CD4-positive, alpha-beta T cell (primary cell): ENCODE data around the gene FAM234A. TPM values are rescaled to one million over a fixed set of nuclear protein-coding genes. Genes with fewer than 3 reads are reported as not detected.
A peak's percentile ranks its signal among the peaks of the same experiment; 100 is the strongest.
"Not testable (repeated sequence)": the region's sequence is repeated elsewhere in the genome, so short reads cannot be mapped to it uniquely, and the experiment has no call there.

Experiments
- ATAC-seq: fragments of 200-7000 bp; cut with Tn5 transposase; one replicate; pipeline ENCODE4 v1.10.0; 2022; ENCODE audit warnings: mild to moderate bottlenecking; ENCODE audit not compliant: poor library complexity
- CTCF ChIA-PET: fragments of 350-600 bp; sonication (Branson Sonifier 250); formaldehyde crosslinking; loops from one replicate; lab custom pipeline; 2021; ENCODE audit warnings: antibody characterized with exemption, inconsistent platforms; lab: Charles Lee
- POLR2A ChIA-PET: fragments of 350-600 bp; sonication (Branson Sonifier 250); formaldehyde crosslinking; loops from one replicate; lab custom pipeline; 2021; ENCODE audit warnings: antibody characterized with exemption, inconsistent platforms; lab: Charles Lee
- DNase-seq, 14 experiments: peaks; one replicate each; pipeline ENCODE4 v3.0.0-alpha.2; 2013 to 2020; ENCODE audit warnings: mixed read lengths in 2 of 14
- H3K27ac ChIP-seq, 2 donors: one replicate each; pipeline versions ENCODE4 v1.5.1 to v1.7.0; 2013; ENCODE audit warnings: low read length in 2 of 2, low read depth in 1 of 2, mild to moderate bottlenecking in 1 of 2
- H3K27me3 ChIP-seq, 2 experiments: 1 replicate in 1 of 2; 2 replicates in 1 of 2; pipeline versions ENCODE4 v1.6.1 to v1.7.0; 2013; ENCODE audit warnings: low read length in 2 of 2, control low read depth in 1 of 2, mild to moderate bottlenecking in 1 of 2, moderate library complexity in 1 of 2; ENCODE audit not compliant: insufficient read depth in 2 of 2, control insufficient read depth in 1 of 2
- H3K36me3 ChIP-seq: one replicate; pipeline ENCODE4 v1.6.1; 2013; ENCODE audit warnings: low read length, control low read depth; ENCODE audit not compliant: insufficient read depth
- H3K4me1 ChIP-seq: one replicate; pipeline ENCODE4 v1.6.1; 2013; ENCODE audit warnings: low read length, control low read depth; ENCODE audit not compliant: insufficient read depth
- H3K4me3 ChIP-seq: one replicate; pipeline ENCODE4 v1.5.1; 2013; ENCODE audit warnings: mild to moderate bottlenecking, low read length, moderate library complexity
- H3K9me3 ChIP-seq, 2 experiments: 1 replicate in 1 of 2; 2 replicates in 1 of 2; pipeline versions ENCODE4 v1.6.1 to v1.7.0; 2013; ENCODE audit warnings: low read length in 2 of 2, mild to moderate bottlenecking in 2 of 2, control low read depth in 1 of 2, moderate library complexity in 1 of 2; ENCODE audit not compliant: control insufficient read depth in 1 of 2, insufficient read depth in 1 of 2
- H3K27ac Mint-ChIP-seq: one replicate; pipeline ENCODE4 v1.8.0; 2020; ENCODE audit warnings: mixed read lengths
- H3K27me3 Mint-ChIP-seq: one replicate; pipeline ENCODE4 v1.8.0; 2021; ENCODE audit warnings: mixed read lengths
- H3K36me3 Mint-ChIP-seq: one replicate; pipeline ENCODE4 v1.8.0; 2021; ENCODE audit warnings: low read depth, mixed read lengths
- H3K4me1 Mint-ChIP-seq: one replicate; pipeline ENCODE4 v1.8.0; 2021; ENCODE audit warnings: low read depth, mixed read lengths
- H3K4me3 Mint-ChIP-seq: one replicate; pipeline ENCODE4 v1.8.0; 2020; ENCODE audit warnings: mild to moderate bottlenecking, mixed read lengths
- H3K9me3 Mint-ChIP-seq: one replicate; pipeline ENCODE4 v1.8.0; 2020; ENCODE audit warnings: mixed read lengths
- CTCF ChIP-seq: fragments of 200-600 bp; IDR thresholded peaks from one replicate; pipeline ENCODE4 v1.8.0; 2022; ENCODE audit warnings: antibody characterized with exemption, mild to moderate bottlenecking
- intact Hi-C, 2 experiments: fragments of 100-400 bp; cut with DNase I in 1 of 2; cut with micrococcal nuclease in 1 of 2; formaldehyde crosslinking; loops; one replicate each; pipeline versions ENCODE4 v1.15.1 to v1.9.0; 2023 to 2025; cut with DNase I, micrococcal nuclease
- total RNA-seq, 174 experiments: library from RNA in 2 of 174; stranded (reverse) in 2 of 174; gene quantifications; one replicate each; pipeline ENCODE4 v1.2.3 and lab custom pipeline; 2021 to 2026

FAM234A gene
- total RNA-seq, 2 experiments from 2014 or later = 15.6 to 17.0 TPM

GRCh38 chr16:265002-265529 is 30.4 kb downstream of the FAM234A start:
- DNase-seq (no peak), ATAC-seq (no peak)
- Histone ChIP-seq H3K36me3 (peaks cover 23% of the 10 kb centered on the region), H3K27ac (no peak overlapping the region), H3K9me3 (no peaks in the 10 kb centered on the region), H3K4me1 (peaks cover 7% of the 10 kb centered on the region), H3K4me3 (no peak overlapping the region), H3K27me3 (no peaks in the 10 kb centered on the region)
- H3K9me3 Mint-ChIP-seq = no peaks in the 10 kb centered on the region
- no peaks in the 10 kb centered on the region for H3K4me1 Mint-ChIP-seq
- H3K27ac Mint-ChIP-seq = no peak overlapping the region
- no peaks in the 10 kb centered on the region for H3K27me3 Mint-ChIP-seq
- H3K36me3 Mint-ChIP-seq = peaks cover 27% of the 10 kb centered on the region
- TF ChIP-seq CTCF = no peak
- ChIA-PET CTCF (no interaction called here), POLR2A (no interaction called here)
- no peak overlapping the region for H3K4me3 Mint-ChIP-seq
- intact Hi-C loops = no loop called here

- intact Hi-C loops = no loop called here
- H3K36me3 ChIP-seq = peaks cover 20% of the 10 kb centered on the region
- ATAC-seq (no peak), DNase-seq (no peak)
- no peaks in the 10 kb centered on the region for H3K9me3 Mint-ChIP-seq
- peaks cover 0 to 2% of the 10 kb centered on the region in 2 experiments for H3K9me3 ChIP-seq
- no peak overlapping the region for H3K27ac Mint-ChIP-seq
- H3K4me1 ChIP-seq = peaks cover 7% of the 10 kb centered on the region
- H3K4me1 Mint-ChIP-seq = no peaks in the 10 kb centered on the region
- no peaks in the 10 kb centered on the region for H3K27me3 ChIP-seq
- no peak overlapping the region for H3K4me3 ChIP-seq
- CTCF ChIA-PET = no interaction called here
- POLR2A ChIA-PET = no interaction called here
- peaks cover 20% of the 10 kb centered on the region for H3K36me3 Mint-ChIP-seq
- no peak for TF ChIP-seq CTCF
- H3K4me3 Mint-ChIP-seq = no peak overlapping the region
- no peaks in the 10 kb centered on the region for H3K27me3 Mint-ChIP-seq
- H3K27ac ChIP-seq = no peak overlapping the region
These were observed 31.1 kb downstream of the FAM234A start for GRCh38 chr16:265711-266110.

GRCh38 chr16:266258-267164 is 31.9 kb downstream of the FAM234A start:
- peaks cover 18% of the 10 kb centered on the region for H3K36me3 ChIP-seq
- no peak overlapping the region for H3K27ac ChIP-seq
- no peak for TF ChIP-seq CTCF
- Mint-ChIP-seq H3K27me3 (no peaks in the 10 kb centered on the region), H3K36me3 (peaks cover 17% of the 10 kb centered on the region), H3K4me3 (no peak overlapping the region), H3K4me1 (no peaks in the 10 kb centered on the region), H3K9me3 (no peaks in the 10 kb centered on the region), H3K27ac (no peak overlapping the region)
- no peaks in the 10 kb centered on the region for H3K27me3 ChIP-seq
- no peak overlapping the region for H3K4me3 ChIP-seq
- peaks cover 0 to 3% of the 10 kb centered on the region in 2 experiments for H3K9me3 ChIP-seq
- peaks cover 7% of the 10 kb centered on the region for H3K4me1 ChIP-seq
- ChIA-PET POLR2A (no interaction called here), CTCF (no interaction called here)
- intact Hi-C loops = no loop called here
- ATAC-seq = no peak
- DNase-seq = peak in 1 of 14 experiments; percentile 17

- H3K27ac Mint-ChIP-seq, CTCF ChIA-PET, ATAC-seq, H3K4me3 Mint-ChIP-seq, H3K27ac ChIP-seq, H3K4me1 ChIP-seq, H3K9me3 Mint-ChIP-seq, H3K4me3 ChIP-seq, intact Hi-C loops, H3K4me1 Mint-ChIP-seq, POLR2A ChIA-PET, DNase-seq, H3K36me3 Mint-ChIP-seq, H3K27me3 ChIP-seq, H3K9me3 ChIP-seq, H3K27me3 Mint-ChIP-seq: not testable (repeated sequence)
- peaks cover 13% of the 10 kb centered on the region for H3K36me3 ChIP-seq
These were observed 32.9 kb downstream of the FAM234A start for GRCh38 chr16:267562-267961.
